GM21825 (cell line): ENCODE data around the gene NHLRC4.

Experiments
- ATAC-seq: cut with Tn5 transposase; IDR thresholded peaks from one replicate; pipeline ENCODE4 v1.9.1; 2021; ENCODE audit warnings: mild to moderate bottlenecking, moderate library complexity; ENCODE audit not compliant: unreplicated experiment

Gene NHLRC4

GRCh38 chr16:566475-567372, at the start of gene NHLRC4:
Gene NHLRC4, plus strand, starts transcription at chr16:567005. Its CDS starts 1,043 bp downstream, at chr16:568048.
- no peak for ATAC-seq

GRCh38 chr16:518858-519257, 47.9 kb upstream of the NHLRC4 start:
- ATAC-seq: no peak

- ATAC-seq: no peak
Measured at GRCh38 chr16:519425-519824, 47.4 kb upstream of the NHLRC4 start.

- ATAC-seq: no peak
Measured at GRCh38 chr16:519841-520687, 46.7 kb upstream of the NHLRC4 start.

GRCh38 chr16:520847-521246, 46.0 kb upstream of the NHLRC4 start:
- no peak for ATAC-seq

GRCh38 chr16:521381-522210, 45.2 kb upstream of the NHLRC4 start:
- ATAC-seq: no peak

GRCh38 chr16:522320-523096, 44.3 kb upstream of the NHLRC4 start:
- no peak for ATAC-seq

GRCh38 chr16:523097-523741, 43.6 kb upstream of the NHLRC4 start:
- no peak for ATAC-seq

- no peak for ATAC-seq
Measured at GRCh38 chr16:524274-525040, 42.3 kb upstream of the NHLRC4 start.

GRCh38 chr16:525123-525519, 41.7 kb upstream of the NHLRC4 start:
- ATAC-seq: no peak

GRCh38 chr16:525520-526180, 41.2 kb upstream of the NHLRC4 start:
- ATAC-seq: no peak

- ATAC-seq: no peak
Measured at GRCh38 chr16:526181-527014, 40.4 kb upstream of the NHLRC4 start.

GRCh38 chr16:527015-527903, 39.5 kb upstream of the NHLRC4 start, which contains the start of gene CAPN15:
Gene CAPN15, plus strand, starts transcription at chr16:527712. Its CDS starts 19,127 bp downstream, at chr16:546839.
- peak; percentile 59 for ATAC-seq

- peak; percentile 1 for ATAC-seq
Measured at GRCh38 chr16:528111-529011, 38.4 kb upstream of the NHLRC4 start.

- ATAC-seq: no peak
Measured at GRCh38 chr16:529012-529575, 37.7 kb upstream of the NHLRC4 start.
